ENCODE results near the gene CFAP58.
"Not testable (repeated sequence)": the region's sequence is repeated elsewhere in the genome, so short reads cannot be mapped to it uniquely, and the experiment has no call there.

The CFAP58 gene

GRCh38 chr10:104450490-104450889, 96.9 kb downstream of the CFAP58 start:
- H3K36me3 Mint-ChIP-seq: no peaks in the 10 kb centered on the region
- no peaks in the 10 kb centered on the region for H3K9me3 Mint-ChIP-seq
- H3K4me3 Mint-ChIP-seq: no peak overlapping the region
- no peaks in the 10 kb centered on the region for H3K4me1 Mint-ChIP-seq
- H3K27me3 Mint-ChIP-seq: peaks cover 20% of the 10 kb centered on the region
- no peak overlapping the region for H3K27ac Mint-ChIP-seq

- no peak overlapping the region for H3K4me3 Mint-ChIP-seq
- no peaks in the 10 kb centered on the region for H3K9me3 Mint-ChIP-seq
- H3K4me1 Mint-ChIP-seq: no peaks in the 10 kb centered on the region
- peaks cover 20% of the 10 kb centered on the region for H3K27me3 Mint-ChIP-seq
- H3K36me3 Mint-ChIP-seq: no peaks in the 10 kb centered on the region
- H3K27ac Mint-ChIP-seq: no peak overlapping the region
These were observed 97.3 kb downstream of the CFAP58 start for GRCh38 chr10:104450954-104451353.

GRCh38 chr10:104452977-104453376, 99.3 kb downstream of the CFAP58 start:
- no peak overlapping the region for H3K27ac Mint-ChIP-seq
- no peaks in the 10 kb centered on the region for H3K36me3 Mint-ChIP-seq
- no peaks in the 10 kb centered on the region for H3K9me3 Mint-ChIP-seq

GRCh38 chr10:104456802-104457542, 103.3 kb downstream of the CFAP58 start:
- H3K36me3 Mint-ChIP-seq: no peaks in the 10 kb centered on the region
- no peak overlapping the region for H3K4me3 Mint-ChIP-seq
- no peaks in the 10 kb centered on the region for H3K4me1 Mint-ChIP-seq
- no peaks in the 10 kb centered on the region for H3K9me3 Mint-ChIP-seq
- no peak overlapping the region for H3K27ac Mint-ChIP-seq
- peaks cover 13% of the 10 kb centered on the region for H3K27me3 Mint-ChIP-seq

More at GRCh38 chr10:104452977-104453376, 99.3 kb downstream of the CFAP58 start:
- Mint-ChIP-seq H3K4me1 (no peaks in the 10 kb centered on the region), H3K4me3 (no peak overlapping the region), H3K27me3 (peaks cover 18% of the 10 kb centered on the region)

- Mint-ChIP-seq H3K4me1 (no peaks in the 10 kb centered on the region), H3K4me3 (no peak overlapping the region), H3K27ac (no peak overlapping the region), H3K27me3 (peaks cover 13% of the 10 kb centered on the region), H3K36me3 (no peaks in the 10 kb centered on the region), H3K9me3 (no peaks in the 10 kb centered on the region)
These were observed 103.9 kb downstream of the CFAP58 start for GRCh38 chr10:104457543-104457828.

- H3K36me3 Mint-ChIP-seq, H3K27ac Mint-ChIP-seq: not testable (repeated sequence)
- H3K27me3 Mint-ChIP-seq: peaks cover 24% of the 10 kb centered on the region
These were observed 111.9 kb downstream of the CFAP58 start for GRCh38 chr10:104465575-104465974.

GRCh38 chr10:104468818-104469217, 115.2 kb downstream of the CFAP58 start:
- H3K36me3 Mint-ChIP-seq, H3K9me3 Mint-ChIP-seq, H3K4me1 Mint-ChIP-seq, H3K27ac Mint-ChIP-seq, H3K4me3 Mint-ChIP-seq: not testable (repeated sequence)
- peaks cover 13% of the 10 kb centered on the region for H3K27me3 Mint-ChIP-seq

More at GRCh38 chr10:104465575-104465974, 111.9 kb downstream of the CFAP58 start:
- not testable (repeated sequence) for H3K4me1 Mint-ChIP-seq, H3K4me3 Mint-ChIP-seq
- peaks cover 15% of the 10 kb centered on the region for H3K9me3 Mint-ChIP-seq

GRCh38 chr10:104472505-104472904, 118.9 kb downstream of the CFAP58 start:
- Mint-ChIP-seq H3K4me1 (no peaks in the 10 kb centered on the region), H3K4me3 (no peak overlapping the region), H3K36me3 (no peaks in the 10 kb centered on the region), H3K27me3 (peaks cover 13% of the 10 kb centered on the region), H3K9me3 (no peaks in the 10 kb centered on the region), H3K27ac (no peak overlapping the region)

- Mint-ChIP-seq H3K4me1 (no peaks in the 10 kb centered on the region), H3K36me3 (no peaks in the 10 kb centered on the region), H3K4me3 (no peak overlapping the region), H3K27me3 (peaks cover 10% of the 10 kb centered on the region), H3K9me3 (no peaks in the 10 kb centered on the region), H3K27ac (no peak overlapping the region)
These were observed 119.5 kb downstream of the CFAP58 start for GRCh38 chr10:104472957-104473745.

- Mint-ChIP-seq H3K36me3 (no peaks in the 10 kb centered on the region), H3K9me3 (no peaks in the 10 kb centered on the region), H3K27me3 (peaks cover 14% of the 10 kb centered on the region)
These were observed 124.7 kb downstream of the CFAP58 start for GRCh38 chr10:104478380-104478779.

GRCh38 chr10:104479906-104480593, 126.4 kb downstream of the CFAP58 start:
- Mint-ChIP-seq H3K4me1 (no peaks in the 10 kb centered on the region), H3K4me3 (no peak overlapping the region), H3K27ac (no peak overlapping the region), H3K27me3 (peaks cover 10% of the 10 kb centered on the region), H3K9me3 (no peaks in the 10 kb centered on the region), H3K36me3 (no peaks in the 10 kb centered on the region)

More at GRCh38 chr10:104478380-104478779, 124.7 kb downstream of the CFAP58 start:
- Mint-ChIP-seq H3K27ac (no peak overlapping the region), H3K4me1 (no peaks in the 10 kb centered on the region), H3K4me3 (no peak overlapping the region)

- Mint-ChIP-seq H3K36me3 (no peaks in the 10 kb centered on the region), H3K4me3 (no peak overlapping the region)
These were observed 127.2 kb downstream of the CFAP58 start for GRCh38 chr10:104480797-104481196.

GRCh38 chr10:104483582-104483981, 129.9 kb downstream of the CFAP58 start:
- H3K4me1 Mint-ChIP-seq: no peaks in the 10 kb centered on the region
- no peak overlapping the region for H3K27ac Mint-ChIP-seq
- no peaks in the 10 kb centered on the region for H3K9me3 Mint-ChIP-seq
- no peak overlapping the region for H3K4me3 Mint-ChIP-seq
- no peaks in the 10 kb centered on the region for H3K36me3 Mint-ChIP-seq
- peaks cover 13% of the 10 kb centered on the region for H3K27me3 Mint-ChIP-seq

More at GRCh38 chr10:104480797-104481196, 127.2 kb downstream of the CFAP58 start:
- no peaks in the 10 kb centered on the region for H3K9me3 Mint-ChIP-seq
- H3K27ac Mint-ChIP-seq: no peak overlapping the region
- no peaks in the 10 kb centered on the region for H3K4me1 Mint-ChIP-seq
- H3K27me3 Mint-ChIP-seq: peaks cover 8% of the 10 kb centered on the region

- no peaks in the 10 kb centered on the region for H3K9me3 Mint-ChIP-seq
- H3K27ac Mint-ChIP-seq: no peak overlapping the region
- no peaks in the 10 kb centered on the region for H3K4me1 Mint-ChIP-seq
- H3K4me3 Mint-ChIP-seq: no peak overlapping the region
- peaks cover 13% of the 10 kb centered on the region for H3K27me3 Mint-ChIP-seq
- H3K36me3 Mint-ChIP-seq: no peaks in the 10 kb centered on the region
These were observed 132.0 kb downstream of the CFAP58 start for GRCh38 chr10:104485632-104486031.

GRCh38 chr10:104486803-104487202, 133.2 kb downstream of the CFAP58 start:
- Mint-ChIP-seq H3K27me3 (peaks cover 11% of the 10 kb centered on the region), H3K9me3 (no peaks in the 10 kb centered on the region)

More at GRCh38 chr10:104486803-104487202, 133.2 kb downstream of the CFAP58 start:
- Mint-ChIP-seq H3K36me3 (no peaks in the 10 kb centered on the region), H3K4me3 (no peak overlapping the region), H3K4me1 (no peaks in the 10 kb centered on the region), H3K27ac (no peak overlapping the region)
